Measurements from ENCODE around the gene CCNE1.

- TF ChIP-seq POLR2A (IDR thresholded peaks at IDR 0.05) (no peak), CTCF (IDR thresholded peaks at IDR 0.05 in 4 of 5, conservative IDR thresholded peaks at IDR 0.05 in 1 of 5) (no peak)
These were observed 30.8 kb downstream of the CCNE1 start for GRCh38 chr19:29842471-29843179.
